ENCODE data around the gene TEX13B. TPM values are rescaled to one million over a fixed set of nuclear protein-coding genes. Genes with fewer than 3 reads are reported as not detected.

Gene TEX13B
- total RNA-seq, 1 experiment from 2014 or later, result not detected

DNA sequence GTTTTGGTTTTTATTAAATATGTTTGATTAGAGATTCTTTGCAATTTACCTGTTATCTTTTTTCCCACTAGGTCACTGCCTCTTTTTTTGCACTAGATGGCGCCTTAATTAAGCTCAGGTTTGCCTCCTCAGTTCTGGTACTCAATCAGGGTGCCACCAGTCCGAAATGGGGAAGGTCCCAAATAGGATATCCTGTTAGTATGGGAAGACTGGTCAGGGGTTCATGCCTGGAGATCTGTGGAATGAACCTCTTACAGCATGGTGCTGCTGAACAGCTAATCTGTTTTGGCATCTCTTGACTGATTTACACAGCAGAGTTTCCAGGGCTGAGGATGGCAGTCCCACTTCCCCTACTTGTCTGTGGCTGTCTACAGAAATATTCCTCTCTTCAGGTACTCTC lies 38.5 kb upstream of the TEX13B start:
- Histone ChIP-seq H3K27ac (ENCODE audit: low read depth, low read length) (no peak overlapping the region), H3K4me3 (replicated peaks in 1 of 2; ENCODE audit: low read depth in 1 of 2, low read length in 2 of 2) (no peak overlapping the region), H2AFZ (ENCODE audit: low read depth, low read length, poor library complexity, severe bottlenecking) (no peak overlapping the region), H4K20me1 (ENCODE audit: insufficient read depth) (no peaks in the 10 kb centered on the region), H3K79me2 (ENCODE audit: insufficient read depth, low read length) (no peaks in the 10 kb centered on the region), H3K4me1 (ENCODE audit: control insufficient read depth in 1 of 2, insufficient read depth in 2 of 2, low read length in 2 of 2) (no peaks in the 10 kb centered on the region), H3K36me3 (ENCODE audit: control insufficient read depth in 1 of 2, insufficient read depth in 2 of 2, low read length in 2 of 2) (no peaks in the 10 kb centered on the region), H3K27me3 (ENCODE audit: insufficient read depth, low read length) (no peaks in the 10 kb centered on the region), H3K9ac (ENCODE audit: low read length) (no peak overlapping the region), H3K9me2 (ENCODE audit: insufficient read depth) (no peaks in the 10 kb centered on the region), H3K4me2 (ENCODE audit: low read length) (no peak overlapping the region), H3K9me3 (ENCODE audit: control insufficient read depth in 1 of 2, insufficient read depth in 1 of 2, low read depth in 1 of 2, low read length in 2 of 2) (no peaks in the 10 kb centered on the region)
- BruUV-seq (replicated peaks), result no TSS peak
- CTCF ChIA-PET, result interaction anchor here (1.0 to 1.1 kb wide), 2 partner anchors 19 to 50 kb away, joined by 3 to 4 read pairs; no protein-coding TSS in a partner anchor
- RAD21 ChIA-PET (ENCODE audit: low non-redundant PET in 1 of 2, low total read pairs in 2 of 2, uncharacterized antibody in 2 of 2, unreplicated experiment in 2 of 2), result no interaction called here
- TF ChIP-seq RAD21 (IDR thresholded peaks at IDR 0.05; ENCODE audit: low read depth) (peak; percentile 61), EGR1 (IDR thresholded peaks at IDR 0.05; ENCODE audit: low read depth) (no peak)
- TF ChIP-seq, protein P1, sequence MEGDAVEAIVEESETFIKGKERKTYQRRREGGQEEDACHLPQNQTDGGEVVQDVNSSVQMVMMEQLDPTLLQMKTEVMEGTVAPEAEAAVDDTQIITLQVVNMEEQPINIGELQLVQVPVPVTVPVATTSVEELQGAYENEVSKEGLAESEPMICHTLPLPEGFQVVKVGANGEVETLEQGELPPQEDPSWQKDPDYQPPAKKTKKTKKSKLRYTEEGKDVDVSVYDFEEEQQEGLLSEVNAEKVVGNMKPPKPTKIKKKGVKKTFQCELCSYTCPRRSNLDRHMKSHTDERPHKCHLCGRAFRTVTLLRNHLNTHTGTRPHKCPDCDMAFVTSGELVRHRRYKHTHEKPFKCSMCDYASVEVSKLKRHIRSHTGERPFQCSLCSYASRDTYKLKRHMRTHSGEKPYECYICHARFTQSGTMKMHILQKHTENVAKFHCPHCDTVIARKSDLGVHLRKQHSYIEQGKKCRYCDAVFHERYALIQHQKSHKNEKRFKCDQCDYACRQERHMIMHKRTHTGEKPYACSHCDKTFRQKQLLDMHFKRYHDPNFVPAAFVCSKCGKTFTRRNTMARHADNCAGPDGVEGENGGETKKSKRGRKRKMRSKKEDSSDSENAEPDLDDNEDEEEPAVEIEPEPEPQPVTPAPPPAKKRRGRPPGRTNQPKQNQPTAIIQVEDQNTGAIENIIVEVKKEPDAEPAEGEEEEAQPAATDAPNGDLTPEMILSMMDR (IDR thresholded peaks at IDR 0.05 in 2 of 3, conservative IDR thresholded peaks at IDR 0.05 in 1 of 3; ENCODE audit: borderline replicate concordance in 1 of 3, insufficient read depth in 1 of 3, low read depth in 2 of 3, low read length in 2 of 3), result peak; percentile 48 to 56 (median 54); a peak in 5 of 6 replicates
- intact Hi-C loops (cut with micrococcal nuclease), result loop anchor here (1.0 kb wide), 1 partner anchor 52 kb away; no protein-coding TSS in a partner anchor
- peak; percentile 4 for DNase-seq (ENCODE audit: low read depth, low spot score)
- peak; percentile 58; the same call in 1 of the 2 replicates for ATAC-seq
- POLR2A ChIA-PET, result no interaction called here

- Histone ChIP-seq H3K4me1 (ENCODE audit: control insufficient read depth in 1 of 2, insufficient read depth in 2 of 2, low read length in 2 of 2) (no peaks in the 10 kb centered on the region), H3K9ac (ENCODE audit: low read length) (no peak overlapping the region), H3K36me3 (ENCODE audit: control insufficient read depth in 1 of 2, insufficient read depth in 2 of 2, low read length in 2 of 2) (no peaks in the 10 kb centered on the region), H3K9me2 (ENCODE audit: insufficient read depth) (no peaks in the 10 kb centered on the region), H3K79me2 (ENCODE audit: insufficient read depth, low read length) (no peaks in the 10 kb centered on the region), H3K4me3 (replicated peaks in 1 of 2; ENCODE audit: low read depth in 1 of 2, low read length in 2 of 2) (no peak overlapping the region), H2AFZ (ENCODE audit: low read depth, low read length, poor library complexity, severe bottlenecking) (no peak overlapping the region), H3K27ac (ENCODE audit: low read depth, low read length) (no peak overlapping the region), H3K9me3 (ENCODE audit: control insufficient read depth in 1 of 2, insufficient read depth in 1 of 2, low read depth in 1 of 2, low read length in 2 of 2) (no peaks in the 10 kb centered on the region), H4K20me1 (ENCODE audit: insufficient read depth) (no peaks in the 10 kb centered on the region), H3K27me3 (ENCODE audit: insufficient read depth, low read length) (no peaks in the 10 kb centered on the region), H3K4me2 (ENCODE audit: low read length) (no peak overlapping the region)
- DNase-seq (ENCODE audit: low read depth, low spot score) (no peak), ATAC-seq (no peak)
- intact Hi-C loops (cut with micrococcal nuclease), result no loop called here
- ChIA-PET CTCF (no interaction called here), RAD21 (ENCODE audit: low non-redundant PET in 1 of 2, low total read pairs in 2 of 2, uncharacterized antibody in 2 of 2, unreplicated experiment in 2 of 2) (no interaction called here), POLR2A (no interaction called here)
- TF ChIP-seq JUND (IDR thresholded peaks at IDR 0.05) (no peak), POLR2A (IDR thresholded peaks at IDR 0.05; ENCODE audit: borderline replicate concordance, extremely low read depth, insufficient read depth, insufficient read length) (no peak)
- TF ChIP-seq, protein P2, sequence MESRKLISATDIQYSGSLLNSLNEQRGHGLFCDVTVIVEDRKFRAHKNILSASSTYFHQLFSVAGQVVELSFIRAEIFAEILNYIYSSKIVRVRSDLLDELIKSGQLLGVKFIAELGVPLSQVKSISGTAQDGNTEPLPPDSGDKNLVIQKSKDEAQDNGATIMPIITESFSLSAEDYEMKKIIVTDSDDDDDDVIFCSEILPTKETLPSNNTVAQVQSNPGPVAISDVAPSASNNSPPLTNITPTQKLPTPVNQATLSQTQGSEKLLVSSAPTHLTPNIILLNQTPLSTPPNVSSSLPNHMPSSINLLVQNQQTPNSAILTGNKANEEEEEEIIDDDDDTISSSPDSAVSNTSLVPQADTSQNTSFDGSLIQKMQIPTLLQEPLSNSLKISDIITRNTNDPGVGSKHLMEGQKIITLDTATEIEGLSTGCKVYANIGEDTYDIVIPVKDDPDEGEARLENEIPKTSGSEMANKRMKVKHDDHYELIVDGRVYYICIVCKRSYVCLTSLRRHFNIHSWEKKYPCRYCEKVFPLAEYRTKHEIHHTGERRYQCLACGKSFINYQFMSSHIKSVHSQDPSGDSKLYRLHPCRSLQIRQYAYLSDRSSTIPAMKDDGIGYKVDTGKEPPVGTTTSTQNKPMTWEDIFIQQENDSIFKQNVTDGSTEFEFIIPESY (IDR thresholded peaks at IDR 0.05; ENCODE audit: extremely low read depth, insufficient replicate concordance, low read length), result no peak
- no TSS peak for BruUV-seq (replicated peaks)
Observed at GRCh38 chrX:108019382-108019875, 37.3 kb upstream of the TEX13B start.
